Measurements from ENCODE around the gene CDC42EP3.

Gene CDC42EP3

DNA sequence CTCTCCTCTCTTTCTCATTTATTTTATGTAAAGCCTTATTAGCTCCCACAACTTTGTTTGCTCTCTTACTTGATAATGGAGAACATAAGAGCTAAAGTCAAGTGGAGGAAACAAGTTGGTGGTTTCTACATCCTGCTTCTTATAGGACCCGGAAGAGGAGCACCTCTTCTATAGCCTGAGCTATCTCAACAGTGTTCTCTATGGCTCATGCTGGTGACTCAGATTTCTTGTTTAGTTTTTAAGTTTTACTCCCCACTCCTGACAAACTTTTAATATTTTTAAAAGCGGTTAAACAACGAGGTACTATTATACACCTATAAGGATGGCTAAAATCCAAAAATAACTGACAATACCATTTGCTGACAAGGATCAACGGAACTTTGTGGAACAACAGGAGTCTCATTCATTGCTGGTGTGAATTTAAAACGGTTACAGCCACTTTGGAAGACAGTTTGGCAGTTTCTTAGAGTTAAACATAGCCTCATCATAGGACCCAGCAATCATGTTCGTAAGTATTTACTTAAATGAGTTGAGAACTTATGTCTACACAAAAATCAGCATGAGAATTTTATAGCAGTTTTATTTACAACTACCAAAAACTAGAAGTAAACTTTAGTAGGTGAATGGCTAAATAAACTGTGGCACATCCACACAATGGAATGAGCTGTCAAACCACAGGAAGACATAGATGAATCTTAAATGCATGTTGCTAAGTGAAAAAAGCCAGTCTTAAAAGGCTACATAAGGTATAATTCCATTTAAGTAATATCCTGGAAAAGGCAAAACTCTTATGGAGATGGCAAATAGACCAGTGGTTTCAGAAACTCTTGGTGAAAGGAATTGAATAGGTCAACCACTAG, 12.7 kb upstream of the CDC42EP3 start:
- DNase-seq (ENCODE audit: low read depth, low spot score): no peak

DNA sequence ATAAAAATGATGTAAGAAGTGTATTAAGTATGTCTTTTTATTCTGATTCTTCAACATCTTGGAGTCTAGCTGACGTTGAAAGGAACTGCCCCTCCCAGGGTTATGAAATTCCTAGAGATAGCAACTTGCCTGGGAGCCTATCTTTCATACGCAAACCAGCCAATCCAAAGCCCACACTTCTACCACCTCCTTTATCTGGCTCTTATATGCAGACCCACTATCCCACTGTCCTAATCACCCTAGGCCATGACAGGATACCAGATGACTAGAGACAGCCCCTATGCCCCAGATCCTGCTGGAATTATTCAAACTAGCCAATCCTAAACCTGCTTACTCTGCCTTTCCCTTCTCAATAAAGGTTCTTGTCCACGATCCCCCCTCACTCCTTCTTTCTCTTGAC, 11.8 kb upstream of the CDC42EP3 start:
- no peak for DNase-seq (ENCODE audit: low read depth, low spot score)

DNA sequence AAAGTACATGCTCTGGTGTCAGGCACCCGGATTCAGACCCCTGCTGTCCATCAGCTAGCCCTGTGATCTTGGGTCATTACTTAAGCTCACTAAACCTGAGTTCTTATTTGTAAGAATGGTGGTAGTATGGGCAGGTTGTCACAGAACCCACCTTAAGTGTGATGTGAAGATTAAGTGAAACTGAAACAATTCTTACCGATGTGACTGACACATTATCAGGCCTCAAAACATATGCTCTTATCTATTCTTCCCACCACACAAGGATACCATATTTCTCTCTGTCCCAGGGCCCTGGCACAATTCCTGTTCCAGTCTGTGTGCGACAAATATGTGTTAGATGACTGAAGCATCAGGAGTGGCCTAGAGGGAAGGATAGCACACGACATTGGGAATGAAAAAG, 11.0 kb upstream of the CDC42EP3 start:
- DNase-seq (ENCODE audit: low read depth, low spot score): no peak

DNA sequence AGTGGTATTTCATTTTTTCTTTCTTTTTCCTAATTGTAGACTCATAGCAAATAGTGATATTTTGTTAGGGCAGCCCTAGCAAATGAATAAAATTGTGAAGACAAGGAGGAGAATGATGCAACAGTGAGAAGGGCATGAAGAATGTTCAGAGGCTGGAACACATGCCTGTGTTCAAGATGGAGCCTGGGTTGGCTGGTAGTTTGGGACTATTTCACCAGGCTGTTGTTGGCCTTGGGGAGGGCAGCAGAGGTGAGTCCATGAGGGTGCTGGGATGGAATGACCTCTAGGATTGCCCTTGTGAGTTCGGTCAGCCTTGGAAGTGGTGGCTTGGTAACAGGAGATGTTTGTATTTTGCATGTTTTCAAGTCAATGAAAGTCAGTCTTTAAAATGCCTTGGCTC, 10.1 kb upstream of the CDC42EP3 start:
- DNase-seq (ENCODE audit: low read depth, low spot score): no peak

DNA sequence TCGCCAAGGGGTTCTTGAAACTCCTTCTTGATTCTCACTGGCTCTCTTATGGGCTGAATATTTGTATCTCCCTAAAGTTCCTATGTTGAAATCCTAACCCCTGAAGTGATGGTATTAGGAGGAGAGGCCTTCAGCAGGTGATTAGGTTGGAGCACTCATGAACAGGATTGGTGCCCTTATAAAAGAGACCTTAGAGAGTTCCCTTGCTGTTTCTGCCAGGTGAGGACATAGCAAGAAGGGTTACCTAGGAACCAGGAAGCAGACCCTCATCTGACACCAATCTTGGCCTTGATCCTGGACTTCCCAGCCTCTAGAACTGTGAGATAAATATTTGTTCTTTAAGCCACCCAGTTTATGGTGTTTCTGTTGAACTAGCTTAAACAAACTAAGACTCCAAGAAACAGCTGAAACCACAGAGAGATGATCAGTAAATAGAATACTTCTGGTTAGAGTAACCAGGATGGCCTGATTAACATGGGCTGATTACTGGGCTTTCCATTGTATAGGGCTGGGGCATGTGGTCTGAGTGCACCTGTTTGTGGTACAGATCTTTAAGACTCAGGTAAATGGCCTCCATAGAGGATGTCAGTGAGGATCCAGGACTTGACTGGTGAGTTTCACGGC, 7.7 kb upstream of the CDC42EP3 start:
- no peak for DNase-seq (ENCODE audit: low read depth, low spot score)

DNA sequence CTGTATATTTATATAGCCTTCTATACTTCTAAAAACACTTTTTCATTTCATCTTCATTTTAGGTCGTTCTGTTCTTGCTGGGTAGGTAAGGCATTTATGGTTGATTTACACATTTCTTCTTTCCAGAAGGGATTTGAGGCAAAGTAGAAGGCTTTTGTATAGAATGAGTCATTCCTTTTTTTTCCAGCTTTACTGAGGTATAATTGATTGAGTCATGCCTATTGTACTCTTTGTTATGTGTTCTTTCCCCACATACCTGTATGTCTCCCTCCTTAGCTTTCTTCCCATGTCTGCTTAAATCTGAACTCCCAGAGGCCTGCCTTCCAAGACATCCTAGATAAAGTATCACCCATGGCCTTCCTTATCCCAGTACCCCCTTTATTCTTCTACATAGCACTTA, 4.8 kb upstream of the CDC42EP3 start:
- DNase-seq (ENCODE audit: low read depth, low spot score): no peak

DNA sequence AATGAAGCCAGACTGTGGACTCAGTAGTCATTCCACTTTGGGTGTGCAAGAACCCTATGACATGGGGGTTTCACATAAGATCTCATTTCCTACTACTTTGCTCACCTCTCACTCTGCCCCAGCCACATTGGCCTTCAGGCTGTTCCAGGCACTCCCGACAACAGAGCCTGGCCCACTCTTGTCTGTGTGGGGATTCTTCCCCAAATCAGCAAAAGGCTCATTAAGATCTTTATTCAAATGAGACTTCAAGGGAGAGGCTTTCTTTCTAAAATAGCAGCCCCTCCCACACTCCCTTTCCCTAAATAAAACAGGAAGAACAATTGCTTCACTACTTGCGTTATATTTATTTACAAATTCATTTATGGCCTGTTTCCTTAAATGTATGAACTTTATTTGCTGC, 3.5 kb upstream of the CDC42EP3 start:
- no peak for DNase-seq (ENCODE audit: low read depth, low spot score)

DNA sequence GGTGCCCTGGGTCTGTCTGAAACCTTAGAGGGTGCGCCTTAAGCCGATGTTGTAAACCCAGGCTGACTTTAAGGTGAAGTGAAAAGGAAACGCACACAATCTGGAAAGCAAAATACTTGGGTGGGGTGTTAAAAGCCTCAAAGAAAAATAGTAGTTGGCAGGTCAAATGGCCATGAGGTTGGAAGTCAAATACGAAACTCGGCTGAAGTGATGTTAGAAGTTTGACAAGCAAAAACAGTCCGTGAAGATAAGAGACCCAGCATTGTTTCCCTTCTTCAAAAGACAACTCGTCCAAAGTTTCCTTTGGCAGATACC, 1.4 kb upstream of the CDC42EP3 start:
- no peak for DNase-seq (ENCODE audit: low read depth, low spot score)

DNA sequence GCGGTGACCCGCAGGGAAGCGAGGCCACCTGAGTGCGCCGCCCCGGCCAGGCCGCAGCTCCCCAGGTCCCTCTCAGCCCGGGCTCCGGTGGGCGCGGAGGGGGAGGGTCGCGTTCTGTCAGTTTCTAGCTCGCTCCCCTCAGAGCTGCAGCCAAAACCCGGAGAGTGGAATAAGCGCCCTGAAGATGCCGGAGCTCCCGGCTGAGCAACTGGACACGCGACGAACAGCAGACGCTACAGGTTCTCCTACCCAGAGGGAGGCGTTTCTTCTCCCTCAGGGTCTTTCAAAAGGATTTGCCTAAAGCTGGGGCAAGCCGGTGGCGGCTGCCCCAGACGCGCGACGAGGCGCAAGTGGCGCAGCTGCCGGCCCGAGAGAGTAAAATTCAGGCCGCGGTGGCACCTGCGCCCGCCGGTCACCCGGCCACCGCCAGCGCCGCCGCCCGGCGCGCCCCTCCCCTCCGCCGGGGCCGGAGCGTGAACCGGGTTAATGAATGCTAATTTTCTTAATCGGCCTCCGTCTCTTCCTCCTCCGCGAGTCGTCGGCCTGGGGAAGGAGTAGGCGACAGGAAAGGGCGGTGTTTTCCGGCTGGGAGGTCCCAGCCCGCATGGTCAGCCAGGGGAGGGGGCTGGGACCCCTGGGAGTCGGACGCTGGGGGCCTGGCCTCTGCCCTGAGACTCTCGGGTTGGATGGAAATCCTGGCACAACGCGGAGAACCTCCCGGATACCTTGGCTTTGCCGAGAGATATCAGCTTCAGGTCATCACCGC, 845 bp upstream of the CDC42EP3 start:
- peak; percentile 38 for DNase-seq (ENCODE audit: low read depth, low spot score)

DNA sequence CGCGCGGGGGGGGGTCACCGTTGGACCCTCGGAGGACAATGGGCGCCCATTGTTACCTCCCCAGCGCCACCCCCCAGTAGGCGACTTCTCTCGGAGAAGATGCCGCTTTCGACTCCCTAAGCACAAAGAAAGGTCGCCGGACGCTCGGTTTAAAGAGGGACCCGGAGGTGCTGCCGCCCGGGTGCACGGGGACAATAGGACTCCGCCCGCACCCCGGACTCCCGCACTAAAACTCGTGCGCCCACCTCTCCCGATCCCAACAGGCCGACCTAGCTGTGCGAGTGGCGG, 318 bp upstream of the CDC42EP3 start:
- no peak for DNase-seq (ENCODE audit: low read depth, low spot score)

DNA sequence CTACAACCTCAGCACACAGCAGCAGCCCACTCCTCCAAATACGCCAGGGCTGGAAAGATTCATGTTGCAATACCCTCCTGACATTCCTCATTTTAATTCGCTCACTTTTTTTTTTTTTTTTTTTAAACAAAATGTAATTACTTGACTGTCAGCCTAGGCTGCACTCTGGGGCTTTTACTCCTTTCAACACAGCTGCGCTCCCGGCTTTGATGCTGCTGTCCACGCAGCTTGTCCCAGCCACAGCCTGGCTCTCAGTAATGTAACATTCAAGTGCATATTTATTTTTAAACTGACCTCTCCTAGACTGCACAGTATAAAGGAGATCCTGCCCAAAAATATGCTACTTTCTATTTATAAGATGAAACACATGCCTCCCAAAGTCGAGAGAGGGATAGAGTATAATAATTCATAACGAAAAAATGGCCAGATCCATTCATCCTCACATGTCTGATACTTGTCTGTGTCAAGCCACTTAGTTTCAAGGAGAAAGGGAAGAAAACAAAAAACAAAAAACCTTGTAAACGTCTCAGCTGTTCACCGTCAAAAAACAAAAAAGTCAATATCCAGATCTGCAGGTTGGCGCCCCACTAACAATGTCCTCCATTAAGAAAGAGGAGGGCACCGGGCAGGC, 949 bp downstream of the CDC42EP3 start:
- no peak for DNase-seq (ENCODE audit: low read depth, low spot score)

DNA sequence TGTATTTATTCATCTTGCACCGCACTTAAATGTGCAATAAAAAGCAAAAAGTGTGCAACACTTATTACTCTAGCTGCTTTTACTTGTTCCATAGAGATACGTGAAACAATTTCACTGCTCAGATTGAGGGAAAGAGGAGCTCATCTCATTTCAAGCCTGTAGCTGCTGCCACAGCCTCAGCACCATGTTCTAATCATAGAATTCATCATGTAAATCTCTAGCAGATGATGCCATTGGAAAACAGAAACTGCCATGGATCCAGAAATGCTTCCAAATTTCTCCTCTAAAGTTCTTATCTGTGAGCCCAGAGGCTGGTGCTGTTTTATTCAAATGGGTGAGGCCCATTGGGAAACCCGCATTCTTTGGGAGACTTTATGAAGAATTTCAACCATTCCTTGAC, 2.0 kb downstream of the CDC42EP3 start:
- DNase-seq (ENCODE audit: low read depth, low spot score): no peak

DNA sequence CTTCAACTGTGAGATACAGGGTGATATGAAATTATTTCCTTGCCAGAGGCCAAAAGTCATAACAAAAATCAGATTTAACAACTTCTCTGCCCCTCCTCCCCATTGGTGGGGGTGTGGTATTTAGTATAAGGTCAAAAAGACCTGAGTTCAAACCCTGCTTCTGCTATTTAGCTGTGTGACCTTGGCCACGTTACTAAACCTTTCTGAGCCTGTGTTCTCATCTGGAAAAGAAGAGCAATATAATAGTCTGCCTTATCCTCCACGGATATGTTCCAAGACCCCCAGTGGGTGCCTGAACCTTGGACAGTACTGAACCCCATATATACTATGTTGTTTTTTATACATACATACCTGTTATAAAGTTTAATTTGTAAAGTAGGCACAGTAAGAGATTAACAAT, 3.7 kb downstream of the CDC42EP3 start:
- DNase-seq (ENCODE audit: low read depth, low spot score): no peak

DNA sequence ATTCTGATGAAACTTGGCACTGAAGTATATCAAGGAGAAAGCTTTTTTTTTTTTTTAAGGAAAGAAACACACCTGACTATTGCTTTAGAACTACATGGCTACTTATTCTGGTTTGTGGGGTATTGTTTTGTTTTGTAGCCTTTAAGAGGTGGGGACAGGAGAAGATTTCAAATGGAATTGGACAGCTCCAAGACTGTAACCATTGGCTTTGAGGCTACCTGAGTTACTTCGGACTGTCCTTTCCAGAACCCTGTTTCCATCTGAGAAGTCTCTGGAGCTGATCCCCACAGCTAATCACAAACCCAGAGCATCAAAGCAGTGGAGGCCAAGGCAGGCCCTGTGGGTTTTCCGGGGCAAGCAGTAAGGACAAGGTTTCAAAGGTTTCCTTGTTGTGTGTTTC, 4.7 kb downstream of the CDC42EP3 start:
- no peak for DNase-seq (ENCODE audit: low read depth, low spot score)

DNA sequence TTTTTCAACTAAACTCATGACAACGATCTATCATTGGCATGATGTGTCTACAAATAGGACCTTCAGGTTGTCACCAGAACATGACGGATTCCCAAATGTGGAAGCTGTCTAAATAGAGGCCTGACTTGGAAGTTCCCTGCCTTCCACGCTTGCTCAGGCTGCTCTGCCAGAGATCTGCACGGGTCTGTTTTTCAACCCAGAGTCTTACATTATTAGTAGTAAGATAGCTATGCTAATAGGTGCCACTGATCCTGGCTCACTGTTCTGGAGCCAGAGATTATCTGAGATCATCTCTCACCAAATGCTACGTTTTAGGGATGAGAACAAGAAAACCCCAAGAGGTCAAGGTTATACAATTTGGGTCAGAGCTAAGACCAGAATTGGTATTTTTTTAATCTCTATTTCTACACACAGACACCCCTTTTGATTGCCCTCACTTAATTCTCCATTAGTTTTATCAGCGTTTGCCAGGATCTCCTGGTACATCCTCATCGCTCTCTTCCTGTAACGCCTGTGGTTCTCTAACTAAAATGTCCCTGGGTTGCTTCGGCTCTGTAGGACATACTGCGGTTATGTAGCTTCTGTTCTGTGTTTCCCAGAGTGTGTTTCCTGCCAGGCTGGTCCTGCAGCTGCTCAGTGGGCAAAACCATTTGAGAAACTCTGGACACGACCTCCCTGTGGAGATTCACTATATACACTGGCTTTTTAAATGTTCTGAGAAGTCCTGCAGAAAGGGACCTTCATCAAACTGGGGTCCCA, 5.7 kb downstream of the CDC42EP3 start:
- no peak for DNase-seq (ENCODE audit: low read depth, low spot score)

DNA sequence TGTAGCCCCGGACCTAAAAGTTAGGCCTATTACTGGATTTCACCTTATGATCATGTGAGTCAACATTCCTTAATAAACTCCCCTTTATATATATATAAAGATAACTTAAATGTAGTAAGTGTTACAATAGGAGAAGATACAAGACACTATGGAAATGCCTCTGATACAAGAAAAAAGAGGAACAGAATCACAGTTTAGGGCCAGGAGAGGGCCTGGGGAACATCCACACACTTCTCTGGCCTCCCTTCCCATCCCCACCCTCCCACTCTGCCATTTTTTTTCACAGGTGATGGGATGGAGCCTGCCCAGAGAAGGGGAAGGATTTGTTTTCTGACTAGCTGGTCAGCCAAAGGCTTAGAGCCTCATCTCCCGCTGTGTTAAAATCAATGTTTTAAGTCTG, 6.4 kb downstream of the CDC42EP3 start:
- no peak for DNase-seq (ENCODE audit: low read depth, low spot score)

DNA sequence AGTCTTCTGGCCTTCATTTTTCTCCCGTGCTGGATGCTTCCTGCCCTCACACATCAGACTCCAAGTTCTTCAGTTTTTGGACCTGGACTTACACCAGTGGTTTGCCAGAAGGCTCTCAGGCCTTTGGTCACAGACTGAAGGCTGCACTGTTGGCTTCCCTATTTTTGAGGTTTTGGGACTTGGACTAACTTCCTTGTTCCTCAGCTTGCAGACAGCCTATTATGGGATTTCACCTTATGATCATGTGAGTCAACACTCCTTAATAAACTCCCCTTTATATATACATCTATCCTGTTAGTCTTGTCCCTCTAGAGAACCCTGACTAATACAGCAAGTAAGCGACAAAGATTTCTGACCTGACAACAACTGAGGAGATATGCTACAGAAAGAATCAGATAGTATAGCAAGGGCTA, 7.2 kb downstream of the CDC42EP3 start:
- no peak for DNase-seq (ENCODE audit: low read depth, low spot score)

DNA sequence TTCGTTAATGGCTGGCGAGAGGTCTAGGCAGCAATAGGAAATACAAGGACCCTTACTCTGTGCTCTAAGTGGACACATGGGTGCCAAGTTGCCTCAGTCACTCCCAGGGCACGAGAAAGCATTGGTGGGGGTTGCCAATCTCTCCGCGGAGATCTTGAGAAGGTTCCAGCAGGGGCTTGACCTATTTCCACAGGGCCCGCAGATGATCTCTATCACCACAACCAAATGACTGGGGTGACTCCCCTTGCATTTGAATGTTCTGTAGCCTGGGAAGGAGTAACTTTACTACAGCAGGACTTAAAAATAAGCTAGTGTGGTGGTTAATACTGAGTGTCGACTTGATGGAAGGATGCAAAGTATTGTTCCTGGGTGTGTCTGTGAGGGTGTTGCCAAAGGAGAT, 8.1 kb downstream of the CDC42EP3 start:
- no peak for DNase-seq (ENCODE audit: low read depth, low spot score)

DNA sequence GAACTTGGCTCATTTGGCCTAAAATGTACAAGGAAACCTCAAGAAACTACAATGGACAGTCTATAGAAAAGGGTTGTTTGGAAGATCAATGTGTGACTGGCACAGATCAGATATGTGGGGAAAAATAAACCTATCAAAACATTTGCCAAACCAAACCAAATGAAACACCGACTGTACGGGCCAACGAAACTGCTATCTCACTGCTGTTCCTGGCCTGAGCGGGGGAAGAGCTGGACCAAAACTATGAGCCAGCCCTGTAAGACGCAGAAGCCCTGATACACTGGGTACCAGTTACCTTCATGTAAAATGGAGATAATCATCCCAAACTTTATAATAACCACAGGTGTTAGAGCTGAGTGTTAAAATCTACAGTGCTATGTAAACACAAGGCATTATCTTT, 11.7 kb downstream of the CDC42EP3 start:
- DNase-seq (ENCODE audit: low read depth, low spot score): no peak

DNA sequence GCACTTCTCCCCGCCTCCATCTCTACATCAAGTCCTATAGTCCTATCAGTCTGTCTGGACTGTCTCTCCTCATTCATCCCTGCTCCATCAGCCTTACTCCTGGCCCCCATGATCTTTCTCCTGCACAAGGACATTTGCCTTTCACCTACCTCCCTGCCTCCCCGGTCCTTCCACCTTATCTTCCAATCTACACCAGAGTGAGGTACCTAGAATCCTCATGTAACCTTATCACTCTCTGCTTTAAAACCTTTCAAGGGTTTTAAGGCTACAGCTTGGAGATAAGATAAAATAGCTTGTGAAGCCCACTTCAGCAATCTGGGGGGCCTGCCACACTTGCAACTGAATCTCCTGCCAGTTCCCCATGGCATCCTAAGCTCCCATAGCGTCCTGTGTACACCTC, 12.8 kb downstream of the CDC42EP3 start:
- no peak for DNase-seq (ENCODE audit: low read depth, low spot score)

DNA sequence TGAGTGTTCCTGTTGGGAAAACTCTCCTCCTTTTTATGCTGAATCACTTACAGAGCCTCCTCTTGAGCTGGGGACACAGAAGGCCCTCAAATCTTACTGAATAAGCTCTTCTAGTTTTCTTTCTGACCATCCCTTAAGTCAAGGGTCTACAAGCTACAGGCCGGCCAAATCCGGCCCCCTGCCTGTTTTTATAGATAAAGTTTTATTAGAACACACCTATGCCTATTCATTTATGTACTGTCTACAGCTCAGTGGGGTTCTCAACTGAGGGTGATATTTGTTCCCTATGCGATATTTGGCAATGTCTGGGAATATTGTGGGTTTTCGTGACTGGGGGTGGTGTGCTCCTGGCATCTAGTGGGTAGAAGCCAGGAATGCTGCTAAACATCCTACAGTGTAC, 14.0 kb downstream of the CDC42EP3 start:
- no peak for DNase-seq (ENCODE audit: low read depth, low spot score)

Data from activated naive CD8-positive, alpha-beta T cell treated with anti-CD3 and anti-CD28 coated beads, Interleukin-2, amount 50 U/mL, for 16 hours (primary cell).